DMS 273 treated with DMSO at 0.1 percent for 48 hours (cell line): ENCODE measurements around the gene PELI2.

Source experiments
- DNase-seq: peaks from one replicate; lab custom pipeline; 2025; lab: John Stamatoyannopoulos, UW

The PELI2 gene

DNA sequence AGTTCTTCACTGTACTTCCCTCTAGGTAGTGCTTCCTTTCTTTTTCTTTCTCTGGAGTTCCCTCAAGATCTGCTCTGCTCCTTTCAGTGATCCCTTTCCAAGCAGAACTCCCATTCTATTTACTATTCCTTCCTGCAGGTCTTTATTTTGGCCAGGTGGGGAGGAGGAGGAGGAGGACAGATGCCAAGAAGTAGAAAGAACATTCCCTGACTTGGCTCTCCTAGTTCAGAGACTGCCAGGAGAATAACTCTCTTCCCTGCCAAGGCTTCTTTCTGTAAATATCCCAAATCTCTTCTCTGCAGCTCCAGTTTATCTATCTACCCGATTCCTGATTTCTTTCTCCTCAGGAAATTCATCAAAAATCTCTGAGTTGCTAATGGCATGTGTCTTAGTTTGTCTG, 231.7 kb downstream of the PELI2 start:
- no peak for DNase-seq
